GM12872 (cell line): Measurements from ENCODE around the gene PITPNC1.

Experiments used
- CTCF ChIP-seq: IDR thresholded peaks from 3 replicates; pipeline ENCODE4 v1.5.1; 2011; ENCODE audit warnings: low read depth, mild to moderate bottlenecking, low read length, moderate library complexity; ENCODE audit not compliant: insufficient read depth

Gene PITPNC1

GRCh38 chr17:67412941-67413340 is 35.9 kb downstream of the PITPNC1 start:
- TF ChIP-seq CTCF = no peak

GRCh38 chr17:67413388-67413787 is 36.3 kb downstream of the PITPNC1 start:
- no peak for TF ChIP-seq CTCF

GRCh38 chr17:67414130-67414529 is 37.0 kb downstream of the PITPNC1 start:
- TF ChIP-seq CTCF = no peak

- TF ChIP-seq CTCF = no peak
Measured at GRCh38 chr17:67414559-67414958, 37.5 kb downstream of the PITPNC1 start.

GRCh38 chr17:67415291-67415690 is 38.2 kb downstream of the PITPNC1 start:
- no peak for TF ChIP-seq CTCF

GRCh38 chr17:67417507-67417906 is 40.4 kb downstream of the PITPNC1 start:
- TF ChIP-seq CTCF = no peak

- no peak for TF ChIP-seq CTCF
Measured at GRCh38 chr17:67420994-67421393, 43.9 kb downstream of the PITPNC1 start.

GRCh38 chr17:67421869-67422273 is 44.8 kb downstream of the PITPNC1 start:
- no peak for TF ChIP-seq CTCF
